ENCODE measurements around the gene GPC5.

DNA sequence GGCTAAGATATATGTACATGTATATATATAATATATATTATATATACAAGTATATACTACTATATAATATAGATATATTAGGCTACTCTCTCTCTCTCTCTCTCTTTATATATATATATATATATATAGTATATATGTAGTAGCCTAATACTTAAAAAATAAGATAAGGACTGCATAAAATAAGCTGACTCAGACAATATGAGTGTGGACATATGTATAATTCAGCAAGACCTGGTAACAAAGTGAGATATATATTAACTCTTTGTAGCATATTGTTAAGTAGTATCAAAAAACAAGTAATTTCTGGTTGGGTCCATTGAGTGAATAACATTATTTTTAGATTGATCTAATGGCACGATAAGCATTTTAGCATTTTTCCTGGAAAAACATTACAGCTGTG is 509.0 kb downstream of the GPC5 start:
- TF ChIP-seq CTCF (conservative IDR thresholded peaks at IDR 0.05; ENCODE audit: low read length) (no peak), EZH2phosphoT487 (IDR thresholded peaks at IDR 0.05; ENCODE audit: borderline replicate concordance, low read depth, low read length) (no peak)

All from OCI-LY7 (cell line).